Mesothelial cell of epicardium (in vitro differentiated cells): Measurements from ENCODE around the gene SCUBE1. TPM values are rescaled to one million over a fixed set of nuclear protein-coding genes. Genes with fewer than 3 reads are reported as not detected.
A peak's percentile ranks its signal among the peaks of the same experiment; 100 is the strongest.

Source experiments
- DNase-seq, 2 experiments: peaks; one replicate each; pipeline ENCODE4 v3.0.0; 2021; ENCODE audit warnings: low spot score in 2 of 2; ENCODE audit not compliant: unreplicated experiment in 2 of 2
- H3K27ac Mint-ChIP-seq: 2 replicates; pipeline ENCODE4 v1.8.0; 2021; ENCODE audit warnings: mixed read lengths
- H3K27me3 Mint-ChIP-seq: 2 replicates; pipeline ENCODE4 v1.8.0; 2021; ENCODE audit warnings: low read depth, mixed read lengths
- H3K36me3 Mint-ChIP-seq: 2 replicates; pipeline ENCODE4 v1.8.0; 2021; ENCODE audit warnings: mixed read lengths
- H3K4me1 Mint-ChIP-seq: 2 replicates; pipeline ENCODE4 v1.8.0; 2021; ENCODE audit warnings: mixed read lengths
- H3K4me3 Mint-ChIP-seq: 2 replicates; pipeline ENCODE4 v1.8.0; 2021; ENCODE audit warnings: mild to moderate bottlenecking, moderate library complexity, mixed read lengths
- H3K9me3 Mint-ChIP-seq: 2 replicates; pipeline ENCODE4 v1.8.0; 2021; ENCODE audit warnings: mixed read lengths
- CTCF ChIP-seq: fragments of 200-600 bp; sonication (generic); IDR thresholded peaks from one replicate; pipeline ENCODE4 v1.5.0; 2021; ENCODE audit warnings: antibody characterized with exemption; ENCODE audit not compliant: unreplicated experiment
- total RNA-seq: library from RNA; stranded (reverse); gene quantifications from 3 replicates; pipeline ENCODE4 v1.2.1, GENCODE V29; 2021

The SCUBE1 gene
- total RNA-seq, 1 donor from 2014 or later = 19.3 TPM

- DNase-seq = no peak
- no peaks in the 10 kb centered on the region for H3K36me3 Mint-ChIP-seq
- peaks cover 29% of the 10 kb centered on the region for H3K4me1 Mint-ChIP-seq
- no peak overlapping the region for H3K27ac Mint-ChIP-seq
- no peak overlapping the region for H3K4me3 Mint-ChIP-seq
- no peak for TF ChIP-seq CTCF
- no peaks in the 10 kb centered on the region for H3K9me3 Mint-ChIP-seq
- H3K27me3 Mint-ChIP-seq = no peaks in the 10 kb centered on the region
These were observed 32.4 kb downstream of the SCUBE1 start for GRCh38 chr22:43310798-43311197.

- no peak for TF ChIP-seq CTCF
- H3K27me3 Mint-ChIP-seq = no peaks in the 10 kb centered on the region
- no peaks in the 10 kb centered on the region for H3K36me3 Mint-ChIP-seq
- no peak for DNase-seq
- H3K9me3 Mint-ChIP-seq = no peaks in the 10 kb centered on the region
- H3K27ac Mint-ChIP-seq = no peak overlapping the region
- H3K4me3 Mint-ChIP-seq = no peak overlapping the region
- peaks cover 28% of the 10 kb centered on the region for H3K4me1 Mint-ChIP-seq
These were observed 32.9 kb downstream of the SCUBE1 start for GRCh38 chr22:43310311-43310710.

GRCh38 chr22:43308836-43309235 lies 34.3 kb downstream of the SCUBE1 start:
- Mint-ChIP-seq H3K27me3 (no peaks in the 10 kb centered on the region), H3K4me1 (peaks cover 21% of the 10 kb centered on the region), H3K27ac (no peak overlapping the region), H3K4me3 (no peak overlapping the region), H3K9me3 (no peaks in the 10 kb centered on the region), H3K36me3 (no peaks in the 10 kb centered on the region)
- no peak for DNase-seq
- no peak for TF ChIP-seq CTCF

DNA sequence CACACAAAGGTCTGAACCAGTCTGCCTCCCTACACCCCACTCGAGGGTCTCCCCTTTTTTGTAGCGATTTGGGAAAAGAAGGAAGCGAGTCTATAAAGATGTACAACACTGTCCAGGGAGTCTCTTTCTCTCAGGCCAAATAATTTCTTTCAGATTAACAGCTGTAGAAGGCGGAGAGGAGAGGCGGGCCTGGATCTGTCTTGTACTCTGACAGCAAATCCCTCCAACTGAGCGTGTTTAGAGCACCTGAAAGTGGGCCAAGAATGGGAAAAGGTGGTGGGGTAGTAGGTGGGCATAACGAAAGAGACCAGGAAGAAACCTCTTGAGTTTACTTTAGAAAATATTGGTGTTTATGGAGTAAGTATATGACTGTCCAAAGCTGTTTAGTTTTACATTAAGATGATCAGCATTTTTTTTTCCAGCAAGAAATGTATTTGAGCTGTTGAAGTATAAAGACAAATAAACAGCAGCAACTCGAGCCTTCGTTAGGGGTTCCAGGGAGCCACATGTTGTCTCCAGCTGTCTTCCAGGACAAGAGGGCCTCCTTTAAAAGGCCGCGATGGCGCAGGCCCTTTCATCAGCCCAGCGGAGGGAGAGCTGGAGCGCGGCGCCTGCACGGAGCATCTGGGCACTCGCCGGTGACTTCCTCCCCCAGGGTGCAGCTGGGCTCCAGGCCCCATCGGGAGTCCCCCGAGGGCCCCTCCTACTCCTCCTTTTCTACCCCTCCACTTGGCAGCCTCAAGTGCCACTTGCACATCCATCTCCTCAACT lies 34.9 kb downstream of the SCUBE1 start:
- Mint-ChIP-seq H3K27me3 (no peaks in the 10 kb centered on the region), H3K4me3 (no peak overlapping the region), H3K27ac (peak overlapping the region; percentile 19), H3K36me3 (no peaks in the 10 kb centered on the region), H3K9me3 (no peaks in the 10 kb centered on the region), H3K4me1 (peaks cover 15% of the 10 kb centered on the region)
- no peak for TF ChIP-seq CTCF
- no peak for DNase-seq

DNA sequence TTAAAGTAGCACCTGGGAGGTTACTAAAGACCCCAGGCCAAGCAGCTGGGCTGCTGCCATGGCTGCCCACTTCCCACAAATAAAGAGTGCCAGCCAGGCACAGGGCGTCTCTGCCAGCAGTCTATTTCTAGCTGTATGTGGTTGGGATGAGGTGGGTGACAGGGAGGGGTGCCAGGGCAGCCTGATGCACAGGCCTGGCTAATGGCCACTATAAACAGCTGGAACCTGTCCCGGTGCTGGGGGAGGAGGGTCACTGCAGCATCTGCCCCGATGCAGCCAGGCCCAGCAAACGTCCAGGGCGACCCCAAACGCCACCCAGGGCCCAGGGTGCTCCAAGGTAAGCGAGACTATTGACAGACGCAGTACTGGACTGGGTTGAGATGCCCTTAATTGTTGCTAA lies 37.4 kb downstream of the SCUBE1 start:
- no peak overlapping the region for H3K27ac Mint-ChIP-seq
- no peaks in the 10 kb centered on the region for H3K36me3 Mint-ChIP-seq
- H3K4me3 Mint-ChIP-seq = no peak overlapping the region
- H3K4me1 Mint-ChIP-seq = peaks cover 17% of the 10 kb centered on the region
- no peak for TF ChIP-seq CTCF
- DNase-seq = no peak
- no peaks in the 10 kb centered on the region for H3K27me3 Mint-ChIP-seq
- H3K9me3 Mint-ChIP-seq = no peaks in the 10 kb centered on the region
